ENCODE results near the gene DDX27. TPM values are rescaled to one million over a fixed set of nuclear protein-coding genes. Genes with fewer than 3 reads are reported as not detected.

DDX27 gene
- total and polyA plus RNA-seq, 2 of the 13 experiments (the other 11 are each of a cell fraction or from before 2014, with no cell fraction given): 42.6 to 72.8 TPM

GRCh38 chr20:49216991-49217578 lies 2.1 kb upstream of the DDX27 start (continued):
- TF ChIP-seq ZFYVE20 (CRISPR knock-in tag; IDR thresholded peaks at IDR 0.05; ENCODE audit: borderline replicate concordance, low read depth): no peak
- TF ChIP-seq ZNF34 (CRISPR knock-in tag; IDR thresholded peaks at IDR 0.05; ENCODE audit: borderline replicate concordance): no peak
- peak; percentile 55; the same call in 1 of the 2 replicates for TF ChIP-seq AFF4 (CRISPR knock-in tag; IDR thresholded peaks at IDR 0.05)
- TF ChIP-seq ZNF567 (CRISPR knock-in tag; IDR thresholded peaks at IDR 0.05; ENCODE audit: borderline replicate concordance): no peak
- TF ChIP-seq ZNF747 (CRISPR knock-in tag; IDR thresholded peaks at IDR 0.05; ENCODE audit: borderline replicate concordance): no peak
- TF ChIP-seq ZFP37 (CRISPR knock-in tag; IDR thresholded peaks at IDR 0.05; ENCODE audit: borderline replicate concordance): no peak
- TF ChIP-seq ZNF616 (CRISPR knock-in tag; IDR thresholded peaks at IDR 0.05; ENCODE audit: low read depth): no peak
- peak; percentile 88 for TF ChIP-seq ZNF644 (CRISPR knock-in tag; IDR thresholded peaks at IDR 0.05; ENCODE audit: low read depth)
- no peak for TF ChIP-seq ZFP41 (CRISPR knock-in tag; IDR thresholded peaks at IDR 0.05; ENCODE audit: borderline replicate concordance)
- no peak for TF ChIP-seq ZNF737 (CRISPR knock-in tag; IDR thresholded peaks at IDR 0.05; ENCODE audit: borderline replicate concordance)
- TF ChIP-seq ZNF850 (CRISPR knock-in tag; conservative IDR thresholded peaks at IDR 0.05): no peak
- peak; percentile 61 for TF ChIP-seq YY1 (IDR thresholded peaks at IDR 0.05; ENCODE audit: insufficient read depth, insufficient replicate concordance, low read depth, low read length)
- TF ChIP-seq ATF7 (IDR thresholded peaks at IDR 0.05): no peak
- TF ChIP-seq ATF7 (CRISPR knock-in tag; IDR thresholded peaks at IDR 0.05): no peak
- no peak for TF ChIP-seq ZNF274 (CRISPR knock-in tag; IDR thresholded peaks at IDR 0.05)
- no peak for TF ChIP-seq RBFOX2 (IDR thresholded peaks at IDR 0.05; ENCODE audit: low read depth, low read length)
- no peak for TF ChIP-seq ZNF232 (CRISPR knock-in tag; IDR thresholded peaks at IDR 0.05; ENCODE audit: borderline replicate concordance)
- peak; percentile 27; the same call in 1 of the 2 replicates for TF ChIP-seq RARA (CRISPR knock-in tag; IDR thresholded peaks at IDR 0.05)
- no peak for TF ChIP-seq ZNF841 (CRISPR knock-in tag; IDR thresholded peaks at IDR 0.05; ENCODE audit: borderline replicate concordance)
- no peak for TF ChIP-seq ZNF839 (CRISPR knock-in tag; IDR thresholded peaks at IDR 0.05; ENCODE audit: borderline replicate concordance)
- TF ChIP-seq KDM1A (CRISPR knock-in tag; IDR thresholded peaks at IDR 0.05): peak; percentile 62; the same call in 1 of the 2 replicates
- TF ChIP-seq ZNF44 (CRISPR knock-in tag; IDR thresholded peaks at IDR 0.05): 0 out of 2 replicates have a peak, but pooled peaks have one; percentile 64
- TF ChIP-seq, protein P1, sequence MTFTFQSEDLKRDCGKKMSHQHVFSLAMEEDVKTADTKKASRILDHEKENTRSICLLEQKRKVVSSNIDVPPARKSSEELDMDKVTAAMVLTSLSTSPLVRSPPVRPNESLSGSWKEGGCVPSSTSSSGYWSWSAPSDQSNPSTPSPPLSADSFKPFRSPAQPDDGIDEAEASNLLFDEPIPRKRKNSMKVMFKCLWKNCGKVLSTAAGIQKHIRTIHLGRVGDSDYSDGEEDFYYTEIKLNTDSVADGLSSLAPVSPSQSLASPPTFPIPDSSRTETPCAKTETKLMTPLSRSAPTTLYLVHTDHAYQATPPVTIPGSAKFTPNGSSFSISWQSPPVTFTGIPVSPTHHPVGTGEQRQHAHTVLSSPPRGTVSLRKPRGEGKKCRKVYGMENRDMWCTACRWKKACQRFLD (CRISPR knock-in tag; IDR thresholded peaks at IDR 0.05; ENCODE audit: borderline replicate concordance): no peak
- no peak for TF ChIP-seq ARID2 (CRISPR knock-in tag; IDR thresholded peaks at IDR 0.05; ENCODE audit: borderline replicate concordance)
- TF ChIP-seq, protein P2, sequence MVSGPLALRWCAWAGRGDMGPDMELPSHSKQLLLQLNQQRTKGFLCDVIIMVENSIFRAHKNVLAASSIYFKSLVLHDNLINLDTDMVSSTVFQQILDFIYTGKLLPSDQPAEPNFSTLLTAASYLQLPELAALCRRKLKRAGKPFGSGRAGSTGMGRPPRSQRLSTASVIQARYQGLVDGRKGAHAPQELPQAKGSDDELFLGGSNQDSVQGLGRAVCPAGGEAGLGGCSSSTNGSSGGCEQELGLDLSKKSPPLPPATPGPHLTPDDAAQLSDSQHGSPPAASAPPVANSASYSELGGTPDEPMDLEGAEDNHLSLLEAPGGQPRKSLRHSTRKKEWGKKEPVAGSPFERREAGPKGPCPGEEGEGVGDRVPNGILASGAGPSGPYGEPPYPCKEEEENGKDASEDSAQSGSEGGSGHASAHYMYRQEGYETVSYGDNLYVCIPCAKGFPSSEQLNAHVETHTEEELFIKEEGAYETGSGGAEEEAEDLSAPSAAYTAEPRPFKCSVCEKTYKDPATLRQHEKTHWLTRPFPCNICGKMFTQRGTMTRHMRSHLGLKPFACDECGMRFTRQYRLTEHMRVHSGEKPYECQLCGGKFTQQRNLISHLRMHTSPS (CRISPR knock-in tag; IDR thresholded peaks at IDR 0.05; ENCODE audit: low read depth): no peak
